GM19351 (cell line): ENCODE data around the gene ZDHHC24.

Experiments
- ATAC-seq: cut with Tn5 transposase; IDR thresholded peaks from one replicate; pipeline ENCODE4 v1.9.1; 2021; ENCODE audit warnings: mild to moderate bottlenecking, moderate library complexity; ENCODE audit not compliant: unreplicated experiment

Gene ZDHHC24

GRCh38 chr11:66498506-66498905, 47.3 kb downstream of the ZDHHC24 start:
- no peak for ATAC-seq

GRCh38 chr11:66497206-66497605, 48.6 kb downstream of the ZDHHC24 start:
- no peak for ATAC-seq

- no peak for ATAC-seq
Observed at GRCh38 chr11:66495401-66495854, 50.4 kb downstream of the ZDHHC24 start.

- ATAC-seq = no peak
Observed at GRCh38 chr11:66494935-66495334, 50.9 kb downstream of the ZDHHC24 start.

GRCh38 chr11:66494458-66494857, 51.4 kb downstream of the ZDHHC24 start:
- ATAC-seq = no peak

- ATAC-seq = no peak
Observed at GRCh38 chr11:66493130-66493529, 52.7 kb downstream of the ZDHHC24 start.

- no peak for ATAC-seq
Observed at GRCh38 chr11:66492161-66492865, 53.5 kb downstream of the ZDHHC24 start.

GRCh38 chr11:66491315-66491935, 54.4 kb downstream of the ZDHHC24 start:
- no peak for ATAC-seq

- ATAC-seq = no peak
Observed at GRCh38 chr11:66489636-66490035, 56.2 kb downstream of the ZDHHC24 start.

- no peak for ATAC-seq
Observed at GRCh38 chr11:66488957-66489356, 56.9 kb downstream of the ZDHHC24 start.

- ATAC-seq = no peak
Observed at GRCh38 chr11:66484806-66485380, 61.0 kb downstream of the ZDHHC24 start.

GRCh38 chr11:66480117-66480938, 65.5 kb downstream of the ZDHHC24 start, which contains the start of gene DPP3:
Gene DPP3 (plus strand): TSS chr11:66480434. CDS start chr11:66482201, 1,767 bp downstream.
- ATAC-seq = peak; percentile 93

- no peak for ATAC-seq
Observed at GRCh38 chr11:66479394-66480116, 66.3 kb downstream of the ZDHHC24 start.

- no peak for ATAC-seq
Observed at GRCh38 chr11:66478729-66479393, 67.0 kb downstream of the ZDHHC24 start.

GRCh38 chr11:66477263-66478201, 68.3 kb downstream of the ZDHHC24 start:
- ATAC-seq = no peak

GRCh38 chr11:66476841-66477251, 69.0 kb downstream of the ZDHHC24 start:
- ATAC-seq = no peak

GRCh38 chr11:66476173-66476840, 69.5 kb downstream of the ZDHHC24 start:
- ATAC-seq = no peak
